HFFc6 (cell line): ENCODE measurements around the gene IFNA1. TPM values are rescaled to one million over a fixed set of nuclear protein-coding genes. Genes with fewer than 3 reads are reported as not detected.

Experiments
- DNase-seq: peaks from one replicate; pipeline ENCODE4 v3.0.0-alpha.2; 2018
- H3K27ac Mint-ChIP-seq: 2 replicates; pipeline ENCODE4 v1.8.0; 2020; ENCODE audit warnings: mild to moderate bottlenecking, mixed read lengths
- H3K27me3 Mint-ChIP-seq: 2 replicates; pipeline ENCODE4 v1.8.0; 2021; ENCODE audit warnings: mild to moderate bottlenecking, moderate library complexity, mixed read lengths; ENCODE audit not compliant: insufficient read depth
- H3K36me3 Mint-ChIP-seq: 2 replicates; pipeline ENCODE4 v1.8.0; 2021; ENCODE audit warnings: low read depth, mixed read lengths
- H3K4me1 Mint-ChIP-seq: 2 replicates; pipeline ENCODE4 v1.8.0; 2020; ENCODE audit warnings: low read depth, mixed read lengths
- H3K4me3 Mint-ChIP-seq: 2 replicates; pipeline ENCODE4 v1.8.0; 2020; ENCODE audit warnings: mild to moderate bottlenecking, moderate library complexity, mixed read lengths
- H3K9me3 Mint-ChIP-seq: 2 replicates; pipeline ENCODE4 v1.8.0; 2020; ENCODE audit warnings: mild to moderate bottlenecking, mixed read lengths
- CTCF ChIP-seq: fragments of 200-600 bp; sonication (generic); IDR thresholded peaks from 2 replicates; pipeline ENCODE4 v1.5.0; 2021; ENCODE audit warnings: antibody characterized with exemption, mild to moderate bottlenecking
- total RNA-seq, 6 experiments: library from RNA; stranded (reverse); fragmentation: NEBNext Ultra II Directional; extraction: Animal tissue kit (Norgen Biotek cat#: 25700); gene quantifications; 2 replicates in 1 of 6; 3 replicates in 5 of 6; pipeline ENCODE4 v1.2.3, GENCODE V29; 2021

Gene IFNA1
- total RNA-seq, 6 experiments from 2014 or later: not detected

- H3K9me3 Mint-ChIP-seq: no peaks in the 10 kb centered on the region
- H3K36me3 Mint-ChIP-seq: no peaks in the 10 kb centered on the region
- H3K27ac Mint-ChIP-seq: no peak overlapping the region
- no peak for DNase-seq
- peaks cover 10% of the 10 kb centered on the region for H3K4me1 Mint-ChIP-seq
- 0 out of 2 replicates have a peak, but pooled peaks have one; percentile 23 for TF ChIP-seq CTCF
- peaks cover 38% of the 10 kb centered on the region for H3K27me3 Mint-ChIP-seq
- H3K4me3 Mint-ChIP-seq: peak overlapping the region; percentile 70
Observed at GRCh38 chr9:21402386-21403251, 37.6 kb upstream of the IFNA1 start.

- no peak for DNase-seq
- Mint-ChIP-seq H3K4me3 (no peak overlapping the region), H3K4me1 (peaks cover 10% of the 10 kb centered on the region), H3K9me3 (no peaks in the 10 kb centered on the region), H3K27ac (no peak overlapping the region), H3K27me3 (peaks cover 34% of the 10 kb centered on the region), H3K36me3 (no peaks in the 10 kb centered on the region)
- no peak for TF ChIP-seq CTCF
Observed at GRCh38 chr9:21404146-21404545, 36.1 kb upstream of the IFNA1 start.

GRCh38 chr9:21408817-21409216, 31.4 kb upstream of the IFNA1 start, which contains the start of gene IFNA8:
Gene IFNA8 (plus strand): TSS chr9:21409117. CDS start chr9:21409177, 60 bp downstream.
- no peak for DNase-seq
- no peaks in the 10 kb centered on the region for H3K9me3 Mint-ChIP-seq
- H3K27ac Mint-ChIP-seq: no peak within 1 kb of the TSS
- H3K4me1 Mint-ChIP-seq: no peaks in the 10 kb centered on the region
- H3K36me3 Mint-ChIP-seq: no peaks in the 10 kb centered on the region
- no peak within 1 kb of the TSS for H3K4me3 Mint-ChIP-seq
- TF ChIP-seq CTCF: no peak
- H3K27me3 Mint-ChIP-seq: peaks cover 31% of the 10 kb centered on the region

- TF ChIP-seq CTCF: no peak
- H3K27me3 Mint-ChIP-seq: peaks cover 31% of the 10 kb centered on the region
- peaks cover 11% of the 10 kb centered on the region for H3K4me1 Mint-ChIP-seq
- no peaks in the 10 kb centered on the region for H3K9me3 Mint-ChIP-seq
- DNase-seq: no peak
- no peak overlapping the region for H3K4me3 Mint-ChIP-seq
- H3K36me3 Mint-ChIP-seq: no peaks in the 10 kb centered on the region
- no peak overlapping the region for H3K27ac Mint-ChIP-seq
Observed at GRCh38 chr9:21412107-21412506, 28.1 kb upstream of the IFNA1 start.

- peaks cover 11% of the 10 kb centered on the region for H3K4me1 Mint-ChIP-seq
- no peaks in the 10 kb centered on the region for H3K9me3 Mint-ChIP-seq
- peaks cover 30% of the 10 kb centered on the region for H3K27me3 Mint-ChIP-seq
- no peak overlapping the region for H3K27ac Mint-ChIP-seq
- H3K4me3 Mint-ChIP-seq: no peak overlapping the region
- H3K36me3 Mint-ChIP-seq: no peaks in the 10 kb centered on the region
- no peak for TF ChIP-seq CTCF
- DNase-seq: no peak
Observed at GRCh38 chr9:21413151-21413550, 27.1 kb upstream of the IFNA1 start.
